NCI-H128 (cell line): ENCODE results near the gene EXTL1.
"Not testable (repeated sequence)": the region's sequence is repeated elsewhere in the genome, so short reads cannot be mapped to it uniquely, and the experiment has no call there.

Experiments
- DNase-seq: peaks from one replicate; lab custom pipeline; 2025; ENCODE audit not compliant: unreplicated experiment; lab: John Stamatoyannopoulos, UW

EXTL1 gene

GRCh38 chr1:26021647-26022403 is at the start of gene EXTL1:
Gene EXTL1, plus strand, starts transcription at chr1:26021775. Its CDS starts 872 bp downstream, at chr1:26022647.
- no peak for DNase-seq

GRCh38 chr1:25971811-25972180 is 49.8 kb upstream of the EXTL1 start:
- no peak for DNase-seq

- no peak for DNase-seq
These were observed 47.8 kb upstream of the EXTL1 start for GRCh38 chr1:25973610-25974321.

GRCh38 chr1:25977801-25978200 is 43.8 kb upstream of the EXTL1 start:
- DNase-seq: no peak

GRCh38 chr1:25978403-25978802 is 43.2 kb upstream of the EXTL1 start:
- no peak for DNase-seq

- DNase-seq: no peak
These were observed 42.4 kb upstream of the EXTL1 start for GRCh38 chr1:25979210-25979609.

GRCh38 chr1:25985171-25985570 is 36.4 kb upstream of the EXTL1 start:
- no peak for DNase-seq

- DNase-seq: no peak
These were observed 35.9 kb upstream of the EXTL1 start for GRCh38 chr1:25985670-25986069.

- DNase-seq: not testable (repeated sequence)
These were observed 34.8 kb upstream of the EXTL1 start for GRCh38 chr1:25986773-25987172.

- no peak for DNase-seq
These were observed 33.6 kb upstream of the EXTL1 start for GRCh38 chr1:25987951-25988350.

GRCh38 chr1:25989440-25990234 is 31.9 kb upstream of the EXTL1 start:
- DNase-seq: no peak

- DNase-seq: no peak
These were observed 31.3 kb upstream of the EXTL1 start for GRCh38 chr1:25990251-25990650.

- no peak for DNase-seq
These were observed 30.7 kb upstream of the EXTL1 start for GRCh38 chr1:25990702-25991395.

GRCh38 chr1:25991937-25992688 is 29.5 kb upstream of the EXTL1 start:
- DNase-seq: no peak

- DNase-seq: no peak
These were observed 28.8 kb upstream of the EXTL1 start for GRCh38 chr1:25992689-25993171.

- no peak for DNase-seq
These were observed 28.2 kb upstream of the EXTL1 start for GRCh38 chr1:25993197-25993951.

- no peak for DNase-seq
These were observed 27.0 kb upstream of the EXTL1 start for GRCh38 chr1:25994402-25995150.

GRCh38 chr1:25996966-25997827 is 24.4 kb upstream of the EXTL1 start:
- no peak for DNase-seq
